Lower lobe of right lung (tissue), 2 donors: ENCODE results near the gene STK33. TPM values are rescaled to one million over a fixed set of nuclear protein-coding genes. Genes with fewer than 3 reads are reported as not detected.
A peak's percentile ranks its signal among the peaks of the same experiment; 100 is the strongest.

Experiments used
- ATAC-seq, 2 donors: fragments of 200-7000 bp; cut with Tn5 transposase; one replicate each; pipeline ENCODE4 v1.9.1; 2020 to 2022; ENCODE audit warnings: mild to moderate bottlenecking in 2 of 2, moderate library complexity in 2 of 2
- DNase-seq: peaks from one replicate; pipeline ENCODE4 v3.0.0-alpha.2; 2020
- H3K27ac ChIP-seq: fragments of 200-600 bp; one replicate; pipeline ENCODE4 v1.8.0; 2022
- H3K27me3 ChIP-seq: fragments of 200-600 bp; one replicate; pipeline ENCODE4 v1.8.0; 2022; ENCODE audit warnings: low read depth
- H3K36me3 ChIP-seq: fragments of 200-600 bp; one replicate; pipeline ENCODE4 v1.8.0; 2022; ENCODE audit warnings: mild to moderate bottlenecking
- H3K4me1 ChIP-seq: fragments of 200-600 bp; one replicate; pipeline ENCODE4 v1.8.0; 2022
- H3K4me3 ChIP-seq: fragments of 200-600 bp; one replicate; pipeline ENCODE4 v1.8.0; 2022; ENCODE audit warnings: mild to moderate bottlenecking
- H3K9me3 ChIP-seq: fragments of 200-600 bp; one replicate; pipeline ENCODE4 v1.8.0; 2022
- intact Hi-C: fragments of 100-400 bp; cut with DNase I; formaldehyde crosslinking; loops from one replicate; pipeline ENCODE4 v1.11.0; 2022
- total RNA-seq: library from RNA; stranded (reverse); fragmentation: NEBNext Ultra II Directional; extraction: Animal tissue kit (Norgen Biotek cat#: 25700); gene quantifications from one replicate; pipeline ENCODE4 v1.2.1, GENCODE V29; 2021
- TF ChIP-seq, protein P1 (sequence below): fragments of 200-600 bp; IDR thresholded peaks from one replicate; pipeline ENCODE4 v1.8.0; 2022; ENCODE audit warnings: antibody characterized with exemption, mild to moderate bottlenecking
- donor health status: DM: no; HTN: yes; CAD: no; lungs with severe emphysema.

The STK33 gene
- total RNA-seq, 1 donor from 2014 or later, result 17.3 TPM

DNA sequence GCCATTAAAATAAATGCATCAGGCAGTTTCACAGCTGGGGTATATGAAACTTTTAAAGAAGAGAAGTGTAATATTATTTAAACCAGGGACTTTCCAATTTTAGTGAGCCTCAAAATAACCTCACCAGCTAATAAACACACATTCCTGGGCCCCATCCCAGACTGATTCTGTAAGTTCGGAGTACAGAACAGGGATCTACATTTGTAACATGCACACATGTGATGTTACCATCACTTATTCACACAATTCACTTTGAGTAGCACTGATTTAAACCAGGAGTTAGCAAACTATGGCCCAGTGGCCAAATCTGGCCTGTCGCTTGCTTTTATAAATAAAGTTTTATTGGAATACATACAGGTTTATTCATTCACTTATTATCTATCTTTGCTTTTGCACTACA is 62.0 kb downstream of the STK33 start:
- DNase-seq (no peak), ATAC-seq (no peak)
- Histone ChIP-seq H3K4me3 (no peak overlapping the region), H3K36me3 (no peaks in the 10 kb centered on the region), H3K27me3 (no peaks in the 10 kb centered on the region), H3K9me3 (no peaks in the 10 kb centered on the region), H3K4me1 (no peaks in the 10 kb centered on the region), H3K27ac (no peak overlapping the region)
- TF ChIP-seq, protein P1, sequence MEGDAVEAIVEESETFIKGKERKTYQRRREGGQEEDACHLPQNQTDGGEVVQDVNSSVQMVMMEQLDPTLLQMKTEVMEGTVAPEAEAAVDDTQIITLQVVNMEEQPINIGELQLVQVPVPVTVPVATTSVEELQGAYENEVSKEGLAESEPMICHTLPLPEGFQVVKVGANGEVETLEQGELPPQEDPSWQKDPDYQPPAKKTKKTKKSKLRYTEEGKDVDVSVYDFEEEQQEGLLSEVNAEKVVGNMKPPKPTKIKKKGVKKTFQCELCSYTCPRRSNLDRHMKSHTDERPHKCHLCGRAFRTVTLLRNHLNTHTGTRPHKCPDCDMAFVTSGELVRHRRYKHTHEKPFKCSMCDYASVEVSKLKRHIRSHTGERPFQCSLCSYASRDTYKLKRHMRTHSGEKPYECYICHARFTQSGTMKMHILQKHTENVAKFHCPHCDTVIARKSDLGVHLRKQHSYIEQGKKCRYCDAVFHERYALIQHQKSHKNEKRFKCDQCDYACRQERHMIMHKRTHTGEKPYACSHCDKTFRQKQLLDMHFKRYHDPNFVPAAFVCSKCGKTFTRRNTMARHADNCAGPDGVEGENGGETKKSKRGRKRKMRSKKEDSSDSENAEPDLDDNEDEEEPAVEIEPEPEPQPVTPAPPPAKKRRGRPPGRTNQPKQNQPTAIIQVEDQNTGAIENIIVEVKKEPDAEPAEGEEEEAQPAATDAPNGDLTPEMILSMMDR, result no peak
- intact Hi-C loops, result no loop called here

DNA sequence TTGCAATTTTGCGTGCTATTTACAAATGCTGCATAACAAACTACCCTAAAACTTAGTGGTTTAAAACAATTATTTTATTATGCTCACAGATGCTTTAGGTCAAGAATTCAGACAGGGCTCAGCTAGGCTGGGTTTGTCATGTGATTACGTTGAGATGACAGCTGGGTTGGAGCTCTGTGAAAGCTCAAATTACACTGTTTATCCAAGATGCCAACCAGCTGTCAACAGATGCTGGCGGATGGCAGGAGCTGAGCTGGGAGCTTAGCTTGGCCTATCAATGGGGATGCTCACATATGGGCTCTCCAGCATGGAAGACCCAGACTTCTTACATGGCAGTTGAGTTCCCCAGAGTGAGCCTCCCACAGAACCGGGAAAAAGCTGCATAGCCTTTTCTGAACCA is 62.7 kb downstream of the STK33 start:
- no peak for DNase-seq
- TF ChIP-seq, protein P1, result no peak
- no peak for ATAC-seq
- no peaks in the 10 kb centered on the region for H3K36me3 ChIP-seq
- H3K27ac ChIP-seq, result no peak overlapping the region
- no peak overlapping the region for H3K4me3 ChIP-seq
- H3K9me3 ChIP-seq, result no peaks in the 10 kb centered on the region
- intact Hi-C loops, result no loop called here
- H3K4me1 ChIP-seq, result no peaks in the 10 kb centered on the region
- H3K27me3 ChIP-seq, result no peaks in the 10 kb centered on the region

DNA sequence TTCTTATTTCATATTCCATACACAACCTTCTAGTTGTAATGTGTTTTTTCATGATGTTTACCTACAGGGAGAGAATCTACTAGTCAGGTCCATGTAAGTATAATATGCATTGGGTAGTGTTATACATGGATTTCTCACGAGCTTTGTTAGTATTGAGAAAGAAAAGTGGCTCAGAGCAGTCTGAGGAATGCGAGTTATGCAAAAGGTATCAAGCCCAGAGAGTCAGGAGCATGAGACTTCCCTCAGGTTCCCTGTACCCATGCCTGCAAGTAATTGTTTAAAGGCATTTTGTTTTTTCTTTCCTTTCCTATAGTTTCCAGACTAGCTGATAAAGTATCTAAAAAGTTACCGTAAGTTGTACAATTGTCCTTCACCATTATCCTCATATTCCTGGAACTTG is 66.1 kb downstream of the STK33 start:
- ATAC-seq (peak in 1 of 2 donors; percentile 40), DNase-seq (no peak)
- H3K27ac ChIP-seq, result no peak overlapping the region
- H3K4me3 ChIP-seq, result no peak overlapping the region
- H3K9me3 ChIP-seq, result no peaks in the 10 kb centered on the region
- intact Hi-C loops, result no loop called here
- no peaks in the 10 kb centered on the region for H3K36me3 ChIP-seq
- no peaks in the 10 kb centered on the region for H3K4me1 ChIP-seq
- TF ChIP-seq, protein P1, result no peak
- H3K27me3 ChIP-seq, result no peaks in the 10 kb centered on the region

DNA sequence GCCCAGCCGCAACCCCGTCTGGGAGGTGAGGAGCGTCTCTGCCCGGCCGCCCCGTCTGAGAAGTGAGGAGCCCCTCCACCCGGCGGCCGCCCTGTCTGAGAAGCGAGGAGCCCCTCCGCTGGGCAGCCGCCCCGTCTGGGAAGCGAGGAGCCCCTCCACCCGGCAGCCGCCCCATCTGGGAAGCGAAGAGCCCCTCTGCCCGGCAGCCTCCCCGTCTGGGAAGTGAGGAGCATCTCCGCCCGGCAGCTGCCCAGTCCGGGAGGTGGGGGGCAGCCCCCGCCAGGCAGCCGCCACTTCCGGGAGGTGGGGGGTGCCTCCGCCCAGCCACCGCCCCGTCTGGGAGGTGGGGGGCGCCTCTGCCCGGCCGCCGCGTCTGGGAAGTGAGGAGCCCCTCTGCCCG is 70.6 kb downstream of the STK33 start:
- no peaks in the 10 kb centered on the region for H3K4me1 ChIP-seq
- no peaks in the 10 kb centered on the region for H3K36me3 ChIP-seq
- ATAC-seq (no peak), DNase-seq (no peak)
- H3K27ac ChIP-seq, result no peak overlapping the region
- TF ChIP-seq, protein P1, result no peak
- intact Hi-C loops, result no loop called here
- H3K27me3 ChIP-seq, result no peaks in the 10 kb centered on the region
- H3K9me3 ChIP-seq, result no peaks in the 10 kb centered on the region
- no peak overlapping the region for H3K4me3 ChIP-seq

DNA sequence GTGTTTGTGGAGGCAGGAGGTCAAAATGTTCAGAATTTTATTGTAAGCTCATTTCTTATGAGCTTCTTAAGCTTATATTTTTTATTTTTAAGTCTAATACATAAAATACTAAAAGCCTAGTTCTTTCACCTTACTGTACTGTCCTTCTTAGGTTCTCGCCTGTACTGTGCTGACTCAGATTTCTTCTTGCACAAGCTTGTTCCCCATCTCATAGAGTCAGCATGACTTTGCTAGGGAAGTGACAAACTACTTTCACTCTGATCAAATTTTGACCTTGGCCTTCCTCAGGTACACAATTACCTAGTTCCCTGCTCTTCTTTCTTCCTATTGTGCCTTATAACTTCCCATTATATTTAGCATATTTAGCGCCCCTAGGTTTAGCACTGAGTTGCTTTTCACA is 81.5 kb downstream of the STK33 start:
- Histone ChIP-seq H3K4me1 (no peaks in the 10 kb centered on the region), H3K36me3 (no peaks in the 10 kb centered on the region), H3K4me3 (no peak overlapping the region), H3K9me3 (peaks cover 9% of the 10 kb centered on the region), H3K27ac (no peak overlapping the region), H3K27me3 (no peaks in the 10 kb centered on the region)
- DNase-seq (no peak), ATAC-seq (no peak)
- intact Hi-C loops, result no loop called here
- TF ChIP-seq, protein P1, result no peak

DNA sequence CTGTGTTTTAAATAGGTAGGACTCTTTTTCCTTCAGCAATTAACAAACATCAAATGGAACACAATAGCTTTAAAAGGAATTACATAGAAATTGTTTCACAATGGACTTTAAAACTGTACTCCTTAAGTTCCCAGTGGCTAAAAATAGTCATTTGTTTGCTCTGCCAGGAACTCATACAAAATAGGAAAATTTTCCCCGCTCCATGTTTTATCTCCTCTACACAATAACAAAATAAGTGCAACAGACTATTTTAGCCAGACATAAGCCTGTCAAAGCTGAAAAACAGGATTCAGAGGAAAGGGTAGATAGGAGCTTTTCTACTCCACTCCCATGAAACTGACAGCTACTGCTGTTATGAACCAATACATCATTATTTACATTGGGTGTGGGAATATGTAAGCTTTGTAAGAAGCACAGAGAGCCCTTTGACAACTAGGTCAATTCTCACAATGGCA is 90.1 kb downstream of the STK33 start:
- DNase-seq, result no peak
- H3K36me3 ChIP-seq, result no peaks in the 10 kb centered on the region
- intact Hi-C loops, result no loop called here

More for the DNA sequence above, 90.1 kb downstream of the STK33 start:
- H3K27ac ChIP-seq, result no peak overlapping the region
- no peak overlapping the region for H3K4me3 ChIP-seq
- TF ChIP-seq, protein P1, result no peak
- ATAC-seq, result peak; percentile 61 to 66
- H3K27me3 ChIP-seq, result no peaks in the 10 kb centered on the region
- no peaks in the 10 kb centered on the region for H3K9me3 ChIP-seq
- peaks cover 6% of the 10 kb centered on the region for H3K4me1 ChIP-seq
